ENCODE measurements around the gene BDNF.
"Not testable (repeated sequence)": the region's sequence is repeated elsewhere in the genome, so short reads cannot be mapped to it uniquely, and the experiment has no call there.

Gene BDNF

GRCh38 chr11:27700351-27701301 lies at the start of gene BDNF:
BDNF (minus strand) TSS chr11:27700455; CDS start chr11:27658564, 41,891 bp downstream.
- DNase-seq: no peak

- DNase-seq: no peak
These were observed 40.2 kb upstream of the BDNF start for GRCh38 chr11:27740362-27741013.

GRCh38 chr11:27735281-27735680 lies 35.0 kb upstream of the BDNF start:
- no peak for DNase-seq

GRCh38 chr11:27731803-27732202 lies 31.5 kb upstream of the BDNF start:
- DNase-seq: not testable (repeated sequence)

GRCh38 chr11:27726981-27727380 lies 26.7 kb upstream of the BDNF start:
- no peak for DNase-seq

GRCh38 chr11:27723687-27724086 lies 23.4 kb upstream of the BDNF start:
- no peak for DNase-seq

GRCh38 chr11:27722953-27723344 lies 22.7 kb upstream of the BDNF start:
- no peak for DNase-seq

GRCh38 chr11:27722117-27722952 lies 22.1 kb upstream of the BDNF start:
- no peak for DNase-seq

GRCh38 chr11:27721264-27722116 lies 21.2 kb upstream of the BDNF start:
- DNase-seq: no peak

GRCh38 chr11:27720277-27720830 lies 20.1 kb upstream of the BDNF start:
- no peak for DNase-seq

GRCh38 chr11:27719546-27719925 lies 19.3 kb upstream of the BDNF start:
- DNase-seq: no peak

GRCh38 chr11:27718863-27719545 lies 18.7 kb upstream of the BDNF start:
- DNase-seq: no peak

- peak; percentile 12 for DNase-seq
These were observed 18.1 kb upstream of the BDNF start for GRCh38 chr11:27718346-27718862.

- no peak for DNase-seq
These were observed 17.6 kb upstream of the BDNF start for GRCh38 chr11:27717801-27718229.

GRCh38 chr11:27717377-27717776 lies 17.1 kb upstream of the BDNF start:
- DNase-seq: no peak

GRCh38 chr11:27716835-27717234 lies 16.6 kb upstream of the BDNF start:
- no peak for DNase-seq

GRCh38 chr11:27716216-27716615 lies 16.0 kb upstream of the BDNF start:
- DNase-seq: no peak

GRCh38 chr11:27711725-27712124 lies 11.5 kb upstream of the BDNF start:
- DNase-seq: no peak

- DNase-seq: no peak
These were observed 10.3 kb upstream of the BDNF start for GRCh38 chr11:27710536-27710935.

- no peak for DNase-seq
These were observed 7.4 kb upstream of the BDNF start for GRCh38 chr11:27707676-27708075.

All from NCI-H2029 (cell line).